Stimulated activated CD4-positive, alpha-beta T cell treated with anti-CD3 and anti-CD28 coated beads, TNF-alpha, amount 100 ng/mL, for 1 hour (primary cell): ENCODE results near the gene IQGAP1.
A peak's percentile ranks its signal among the peaks of the same experiment; 100 is the strongest.
"Not testable (repeated sequence)": the region's sequence is repeated elsewhere in the genome, so short reads cannot be mapped to it uniquely, and the experiment has no call there.

Experiments
- DNase-seq, 3 donors: peaks; one replicate each; pipeline ENCODE4 v3.0.0-alpha.2; 2020; ENCODE audit warnings: low read depth in 3 of 3, low spot score in 1 of 3

Gene IQGAP1

GRCh38 chr15:90482124-90483011, 94.3 kb downstream of the IQGAP1 start:
- DNase-seq, result peak in 2 of 3 donors; percentile 19 to 20

DNA sequence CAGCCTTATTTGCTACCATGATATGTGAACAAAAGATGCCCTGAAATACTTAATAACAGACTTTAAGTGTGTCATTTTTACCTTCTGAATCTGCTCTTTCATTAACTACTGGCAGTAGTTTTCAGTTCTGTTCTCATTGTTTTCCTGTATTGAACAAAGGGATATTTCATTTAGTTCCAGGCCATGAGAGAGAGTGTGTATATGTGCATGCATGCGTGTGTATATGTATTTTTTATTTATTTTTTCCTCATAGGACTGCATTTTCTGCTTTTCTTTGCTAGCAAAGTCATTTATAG, 94.9 kb downstream of the IQGAP1 start:
- no peak for DNase-seq

- no peak for DNase-seq
Observed at GRCh38 chr15:90483637-90484036, 95.6 kb downstream of the IQGAP1 start.

DNA sequence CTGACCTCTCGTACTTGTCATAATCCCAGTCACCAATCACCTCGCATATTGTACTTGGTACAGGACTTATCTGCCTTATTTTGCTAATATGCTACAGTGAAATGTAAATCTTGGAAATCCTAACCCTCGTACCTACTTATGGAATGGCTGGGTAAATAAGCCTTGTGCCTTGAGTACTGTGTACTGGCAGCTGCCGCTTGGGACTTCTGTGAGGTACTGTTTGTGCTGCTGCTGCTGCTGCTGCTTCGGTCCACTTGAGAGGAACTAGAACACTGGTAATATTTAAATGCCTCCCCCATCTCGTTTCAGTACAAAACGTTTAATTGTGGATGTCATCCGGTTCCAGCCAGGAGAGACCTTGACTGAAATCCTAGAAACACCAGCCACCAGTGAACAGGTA, 99.1 kb downstream of the IQGAP1 start:
- DNase-seq, result no peak

DNA sequence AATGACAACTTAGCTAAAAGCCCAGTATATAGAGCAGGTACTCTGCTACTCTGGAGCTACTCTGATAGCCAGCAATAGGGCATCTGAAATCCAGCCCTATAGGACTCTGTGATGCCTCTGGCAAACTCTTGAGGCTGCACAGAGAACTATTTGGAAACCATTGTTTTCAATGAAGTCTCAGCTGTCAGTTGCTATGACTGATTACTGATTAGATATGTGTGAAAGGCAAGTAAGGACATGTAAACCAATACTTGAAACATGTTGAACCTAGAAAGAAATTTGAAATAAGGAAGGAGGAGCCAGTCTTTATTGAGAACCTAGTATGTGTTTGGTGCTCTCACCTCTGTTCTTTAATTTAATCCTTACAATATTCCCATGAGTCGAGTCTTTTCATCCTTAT, 101.5 kb downstream of the IQGAP1 start:
- no peak for DNase-seq

GRCh38 chr15:90489944-90490343, 101.9 kb downstream of the IQGAP1 start:
- DNase-seq, result no peak

- no peak for DNase-seq
Observed at GRCh38 chr15:90493647-90494046, 105.6 kb downstream of the IQGAP1 start.

GRCh38 chr15:90495067-90495466, 107.0 kb downstream of the IQGAP1 start:
- no peak for DNase-seq

- DNase-seq, result no peak
Observed at GRCh38 chr15:90496791-90497190, 108.7 kb downstream of the IQGAP1 start.

DNA sequence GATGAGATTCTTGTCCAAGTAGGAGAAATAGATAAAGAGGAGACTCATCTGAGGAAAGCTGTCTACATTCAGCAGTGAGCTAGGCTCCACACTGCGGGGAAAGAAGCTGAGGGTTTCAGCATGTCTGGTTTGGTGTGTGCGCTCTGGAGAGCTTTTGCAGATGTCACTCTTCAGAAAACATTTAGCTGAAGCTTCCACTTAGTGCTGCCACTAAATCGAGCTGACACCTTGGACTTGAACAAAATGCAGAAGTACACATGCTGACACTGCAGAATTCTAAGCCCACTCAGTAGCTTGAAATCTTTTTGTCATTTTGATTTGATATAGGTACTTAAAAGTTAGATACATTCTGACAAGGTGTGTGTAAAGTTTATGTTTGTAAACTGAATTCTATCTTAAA, 109.3 kb downstream of the IQGAP1 start:
- no peak for DNase-seq

- no peak for DNase-seq
Observed at GRCh38 chr15:90497912-90498311, 109.9 kb downstream of the IQGAP1 start.

- no peak for DNase-seq
Observed at GRCh38 chr15:90500171-90500570, 112.1 kb downstream of the IQGAP1 start.

DNA sequence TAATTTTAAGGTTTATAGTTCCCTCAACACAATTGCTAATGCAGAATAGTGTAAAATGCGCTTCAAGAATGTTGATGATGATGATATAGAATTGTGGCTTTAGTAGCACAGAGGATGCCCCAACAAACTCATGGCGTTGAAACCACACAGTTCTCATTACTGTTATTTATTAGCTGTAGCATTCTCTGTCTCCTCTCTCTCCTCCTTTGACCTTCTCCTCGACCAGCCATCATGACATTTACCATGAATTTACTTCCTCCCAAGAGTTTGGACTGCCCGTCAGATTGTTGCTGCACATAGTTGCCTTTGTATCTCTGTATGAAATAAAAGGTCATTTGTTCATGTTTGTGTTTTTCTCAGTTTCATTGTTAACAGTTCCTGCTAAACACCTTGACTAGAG, 113.9 kb downstream of the IQGAP1 start:
- DNase-seq, result no peak

GRCh38 chr15:90510781-90511180, 122.7 kb downstream of the IQGAP1 start:
- DNase-seq, result not testable (repeated sequence)

GRCh38 chr15:90511211-90511618, 123.2 kb downstream of the IQGAP1 start:
- DNase-seq, result not testable (repeated sequence)

DNA sequence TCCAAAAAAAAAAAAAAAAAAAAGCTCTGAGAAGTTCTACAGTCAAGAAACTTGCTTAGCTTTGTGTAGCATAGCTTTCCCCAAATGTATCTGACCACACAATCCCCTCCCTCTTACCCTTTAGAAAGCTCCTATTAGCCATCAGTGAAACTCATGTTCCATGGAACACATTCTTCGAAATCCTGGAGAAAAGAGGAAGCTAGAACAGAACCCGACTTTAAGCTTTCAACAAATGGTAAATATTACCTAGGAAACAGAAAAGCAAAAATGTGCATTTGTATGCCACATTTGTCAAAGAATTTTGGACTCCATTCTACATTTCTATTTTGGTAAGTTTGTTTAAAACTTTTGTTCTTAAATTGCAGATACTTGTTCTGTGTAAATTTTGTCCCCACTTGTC, 124.2 kb downstream of the IQGAP1 start:
- DNase-seq, result no peak

GRCh38 chr15:90512981-90513380, 124.9 kb downstream of the IQGAP1 start:
- DNase-seq, result no peak

DNA sequence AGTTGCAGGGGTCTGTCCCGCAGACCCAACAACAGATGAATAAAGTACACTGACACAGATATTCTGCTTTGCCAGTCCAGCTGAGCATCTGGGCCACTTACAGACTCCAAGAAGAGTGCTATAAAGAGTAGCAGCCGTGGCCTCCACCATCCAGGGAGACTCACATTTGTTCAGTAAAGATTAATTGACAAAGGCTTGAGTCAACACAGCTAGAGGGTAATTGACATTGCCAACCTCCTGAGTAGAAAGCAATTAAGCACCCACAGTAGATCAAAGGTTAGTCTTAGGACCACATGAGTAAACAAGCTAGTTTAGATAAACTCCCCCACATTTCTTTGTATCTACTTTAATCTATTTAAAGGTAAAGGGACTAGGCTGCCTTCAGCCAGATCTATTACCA, 125.4 kb downstream of the IQGAP1 start:
- DNase-seq, result no peak

GRCh38 chr15:90513893-90514292, 125.9 kb downstream of the IQGAP1 start:
- not testable (repeated sequence) for DNase-seq

- no peak for DNase-seq
Observed at GRCh38 chr15:90519688-90520087, 131.6 kb downstream of the IQGAP1 start.

DNA sequence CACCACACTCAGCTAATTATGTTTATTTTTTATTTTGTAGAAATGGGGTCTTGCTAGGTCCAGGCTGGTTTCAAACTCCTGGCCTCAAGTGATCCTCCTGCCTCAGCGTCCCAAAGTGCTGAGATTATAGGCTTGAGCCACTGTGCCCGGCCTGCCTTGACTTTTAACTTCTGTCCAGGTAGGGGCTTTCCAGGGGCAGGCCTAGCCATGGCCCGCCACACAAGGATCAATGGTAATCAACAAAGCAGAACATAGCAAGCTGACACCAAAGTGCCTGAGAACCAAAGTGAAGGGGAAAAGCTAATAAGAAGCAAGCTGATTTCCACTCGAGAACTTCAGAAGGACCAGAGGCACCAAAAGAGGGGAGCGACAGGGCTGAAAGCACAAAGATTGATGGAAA, 132.3 kb downstream of the IQGAP1 start:
- DNase-seq, result no peak

DNA sequence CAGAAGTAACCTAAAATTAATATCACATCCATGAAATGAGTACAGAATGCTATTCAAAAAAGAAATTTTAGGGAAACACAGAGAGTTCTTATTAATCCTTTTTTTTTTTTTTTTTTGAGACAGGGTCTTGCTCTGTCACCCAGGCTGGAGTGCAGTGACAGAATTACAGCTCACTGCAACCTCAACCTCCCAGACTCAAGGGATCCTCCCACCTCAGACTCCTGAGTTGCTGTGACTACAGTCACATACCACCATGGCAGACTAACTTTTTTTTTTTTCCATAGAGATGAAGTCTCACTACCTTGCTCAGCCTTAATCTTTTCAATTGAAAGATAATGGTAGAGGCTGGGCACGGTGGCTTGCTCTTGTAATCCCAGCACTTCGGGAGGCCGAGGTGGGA, 135.3 kb downstream of the IQGAP1 start:
- DNase-seq, result no peak
